Endothelial cell of umbilical vein (primary cell): ENCODE results near the gene SMIM41. TPM values are rescaled to one million over a fixed set of nuclear protein-coding genes. Genes with fewer than 3 reads are reported as not detected.

Experiments
- BruUV-seq: library from RNA; stranded (reverse); fragments of 400-500 nt; replicated peaks from 2 replicates; lab custom pipeline; 2021; lab: Mats Ljungman, UMichigan
- CTCF ChIA-PET: fragments of 300-600, 350-600 bp; sonication (Branson Sonifier 250); formaldehyde crosslinking; loops from one replicate; lab custom pipeline; 2021; ENCODE audit warnings: antibody characterized with exemption, inconsistent platforms; lab: Charles Lee
- POLR2A ChIA-PET: fragments of 300-600, 350-600 bp; sonication (Branson Sonifier 250); formaldehyde crosslinking; loops from one replicate; lab custom pipeline; 2021; ENCODE audit warnings: antibody characterized with exemption, inconsistent platforms; lab: Charles Lee
- DNase-seq: peaks from one replicate; pipeline ENCODE4 v3.0.0-alpha.2; 2011; ENCODE audit warnings: low read depth, low spot score
- FAIRE-seq: peaks from 2 replicates; lab custom pipeline; 2011; peaks lifted over from hg19 to GRCh38; lab: Jason Lieb, UNC
- H2AFZ ChIP-seq: 2 replicates; pipeline ENCODE4 v1.6.0; 2012; ENCODE audit warnings: low read depth, low read length, control low read depth, inconsistent platforms
- H3K27ac ChIP-seq: 2 replicates; pipeline ENCODE4 v1.5.1; 2011; ENCODE audit warnings: low read depth, mild to moderate bottlenecking, control low read depth, low read length, moderate library complexity; ENCODE audit not compliant: insufficient read depth
- H3K27me3 ChIP-seq, 2 experiments: 2 replicates each; pipeline versions ENCODE4 v1.6.0 to v1.6.1; 2011; ENCODE audit warnings: low read length in 2 of 2, mixed read lengths in 1 of 2; ENCODE audit not compliant: control insufficient read depth in 2 of 2, insufficient read depth in 2 of 2
- H3K36me3 ChIP-seq, 2 experiments: 2 replicates in 1 of 2; 3 replicates in 1 of 2; pipeline ENCODE4 v1.5.1; 2011; ENCODE audit warnings: low read length in 2 of 2, mild to moderate bottlenecking in 1 of 2, moderate library complexity in 1 of 2; ENCODE audit not compliant: control insufficient read depth in 2 of 2, insufficient read depth in 2 of 2; ENCODE audit errors: extremely low read depth in 1 of 2
- H3K4me1 ChIP-seq: 3 replicates; pipeline ENCODE4 v1.5.1; 2011; ENCODE audit warnings: mild to moderate bottlenecking, low read length; ENCODE audit not compliant: control insufficient read depth, insufficient read depth; ENCODE audit errors: extremely low read depth
- H3K4me2 ChIP-seq: 2 replicates; pipeline ENCODE4 v1.6.1; 2011; ENCODE audit warnings: low read length, control low read depth, mixed read lengths; ENCODE audit not compliant: insufficient read depth
- H3K4me3 ChIP-seq, 3 experiments: fragments of 200-600 bp in 1 of 3; sonication (generic), shearing (Covaris generic) in 1 of 3; replicated peaks in 1 of 3; 2 replicates each; pipeline ENCODE4 v1.5.1; 2011 to 2016; ENCODE audit warnings: control low read depth in 3 of 3, low read length in 3 of 3, mild to moderate bottlenecking in 2 of 3, inconsistent platforms in 1 of 3, low read depth in 1 of 3, moderate library complexity in 1 of 3; ENCODE audit not compliant: insufficient read depth in 1 of 3
- H3K79me2 ChIP-seq: 2 replicates; pipeline ENCODE4 v1.6.0; 2012; ENCODE audit warnings: low read length, inconsistent platforms; ENCODE audit not compliant: control insufficient read depth, insufficient read depth
- H3K9ac ChIP-seq: replicated peaks from 2 replicates; pipeline ENCODE3; 2011; ENCODE audit warnings: low read length, control low read depth; ENCODE audit not compliant: insufficient read depth; ENCODE audit errors: extremely low read depth
- H3K9me1 ChIP-seq: replicated peaks from 3 replicates; pipeline ENCODE4 v1.6.0; 2011; ENCODE audit warnings: mild to moderate bottlenecking, low read length; ENCODE audit not compliant: control insufficient read depth, insufficient read depth; ENCODE audit errors: extremely low read depth
- H3K9me3 ChIP-seq: replicated peaks from 2 replicates; pipeline ENCODE4 v1.5.1; 2012; ENCODE audit warnings: low read length, inconsistent platforms; ENCODE audit not compliant: control insufficient read depth, insufficient read depth
- H4K20me1 ChIP-seq: replicated peaks from 2 replicates; pipeline ENCODE3; 2011; ENCODE audit warnings: mild to moderate bottlenecking, low read length; ENCODE audit not compliant: control insufficient read depth, insufficient read depth; ENCODE audit errors: extremely low read depth
- CTCF ChIP-seq, 2 donors: IDR thresholded peaks; 1 replicate in 1 of 2; 2 replicates in 1 of 2; pipeline ENCODE4 v1.5.1; 2011; ENCODE audit warnings: low read length in 2 of 2, mild to moderate bottlenecking in 2 of 2, moderate library complexity in 2 of 2, control low read depth in 1 of 2, inconsistent platforms in 1 of 2, low read depth in 1 of 2; ENCODE audit not compliant: insufficient read depth in 1 of 2; ENCODE audit errors: extremely low read depth in 1 of 2
- EZH2 ChIP-seq: IDR thresholded peaks from 2 replicates; pipeline ENCODE4 v1.6.1; 2012; ENCODE audit warnings: borderline replicate concordance, low read depth, mild to moderate bottlenecking, moderate library complexity, low read length, inconsistent platforms; ENCODE audit not compliant: severe bottlenecking
- FOS ChIP-seq: IDR thresholded peaks from 2 replicates; pipeline ENCODE4 v1.6.1; 2011; ENCODE audit warnings: mild to moderate bottlenecking, low read length, moderate library complexity, borderline replicate concordance; ENCODE audit not compliant: insufficient read depth
- GATA2 ChIP-seq: IDR thresholded peaks from 2 replicates; pipeline ENCODE4 v1.7.0; 2011; ENCODE audit warnings: low read depth, mild to moderate bottlenecking, moderate library complexity, mixed read lengths, low read length; ENCODE audit not compliant: insufficient read length, insufficient read depth
- JUN ChIP-seq: IDR thresholded peaks from 2 replicates; pipeline ENCODE4 v1.6.1; 2011; ENCODE audit warnings: borderline replicate concordance, low read depth; ENCODE audit not compliant: insufficient read length, insufficient read depth
- MAX ChIP-seq: IDR thresholded peaks from 2 replicates; pipeline ENCODE4 v1.6.1; 2011; ENCODE audit not compliant: insufficient read depth, insufficient read length
- MYC ChIP-seq: IDR thresholded peaks from one replicate; pipeline ENCODE4 v1.6.1; 2011; ENCODE audit warnings: mild to moderate bottlenecking, low read depth, low read length
- POLR2A ChIP-seq: IDR thresholded peaks from 2 replicates; pipeline ENCODE4 v1.6.1; 2012; ENCODE audit warnings: low read depth, mild to moderate bottlenecking, control low read depth, low read length
- POLR2AphosphoS5 ChIP-seq: IDR thresholded peaks from 2 replicates; pipeline ENCODE4 v1.6.1; 2012; ENCODE audit warnings: low read depth, mild to moderate bottlenecking, control low read depth, low read length, moderate library complexity; ENCODE audit not compliant: insufficient read depth
- dilution Hi-C: fragments of 300-500 bp; cut with MboI; formaldehyde crosslinking; loops from one replicate; pipeline ENCODE4 v1.15.0; 2019; ENCODE audit warnings: low sequenced_read_pairs; ENCODE audit not compliant: extremely low pct_ligation_motif_present
- intact Hi-C: fragments of 100-400 bp; cut with micrococcal nuclease; formaldehyde crosslinking; loops from one replicate; pipeline ENCODE4 v1.10.0; 2022
- polyA plus RNA-seq, 4 experiments: library from polyadenylated mRNA; depleted of rRNA in 3 of 4; stranded (reverse) in 3 of 4; unstranded in 1 of 4; fragments of >200 nt; gene quantifications; 2 replicates each; pipeline versions ENCODE4 v1.2.1 to v1.2.3, GENCODE V29; 2011 to 2012; ENCODE audit warnings: missing spikeins in 1 of 4
- total RNA-seq: library from RNA; stranded (reverse); gene quantifications from 2 replicates; pipeline ENCODE4 v1.2.3, GENCODE V29; 2021

The SMIM41 gene
- total and polyA plus RNA-seq, 2 donors (not counting 3 experiments of a cell fraction or from before 2014, with no cell fraction given): not detected

- Histone ChIP-seq H3K27me3 (no peaks in the 10 kb centered on the region), H3K4me2 (no peak overlapping the region), H3K4me1 (peaks cover 23% of the 10 kb centered on the region), H2AFZ (peak overlapping the region; percentile 2), H3K27ac (peak overlapping the region; percentile 98), H3K79me2 (no peaks in the 10 kb centered on the region), H4K20me1 (no peaks in the 10 kb centered on the region), H3K9me3 (no peaks in the 10 kb centered on the region), H3K9me1 (no peaks in the 10 kb centered on the region), H3K9ac (peak overlapping the region; percentile 87), H3K4me3 (no peak overlapping the region), H3K36me3 (no peaks in the 10 kb centered on the region)
- ChIA-PET CTCF (interaction anchor here (0.6 to 2.4 kb wide), 27 partner anchors 9 to 860 kb away, joined by 3 to 23 read pairs (median 4); partner anchors contain the start of gene KRT80), POLR2A (interaction anchor here (0.6 to 1.0 kb wide), 3 partner anchors 122 to 785 kb away, joined by 3 to 10 read pairs (median 6); no protein-coding TSS in a partner anchor)
- dilution Hi-C loops: no loop called here
- FAIRE-seq (peak; percentile 98), DNase-seq (peak; percentile 91)
- intact Hi-C loops: loop anchor here (1.0 kb wide), 1 partner anchor 21 kb away; no protein-coding TSS in a partner anchor
- TSS peak; percentile 96 for BruUV-seq
- TF ChIP-seq POLR2A (peak; percentile 65), FOS (peak; percentile 95), POLR2AphosphoS5 (peak; percentile 94), EZH2 (no peak), JUN (peak; percentile 46)
Observed at GRCh38 chr12:52147367-52147963, 68.0 kb downstream of the SMIM41 start.

GRCh38 chr12:52147964-52148463 lies 68.5 kb downstream of the SMIM41 start:
- intact Hi-C loops (loop anchor here (1.0 kb wide), 1 partner anchor 22 kb away; no protein-coding TSS in a partner anchor), dilution Hi-C loops (no loop called here)
- H3K27ac ChIP-seq: peak overlapping the region; percentile 98
- H3K9me1 ChIP-seq: no peaks in the 10 kb centered on the region
- no TSS peak for BruUV-seq
- H3K9me3 ChIP-seq: no peaks in the 10 kb centered on the region
- ChIA-PET POLR2A (interaction anchor here (1.0 kb wide), 1 partner anchor 123 kb away, joined by 3 read pairs; no protein-coding TSS in a partner anchor), CTCF (interaction anchor here (0.9 to 2.4 kb wide), 14 partner anchors 8 to 732 kb away, joined by 3 to 23 read pairs (median 6); no protein-coding TSS in a partner anchor)
- no peaks in the 10 kb centered on the region for H4K20me1 ChIP-seq
- no peak overlapping the region for H2AFZ ChIP-seq
- peak overlapping the region; percentile 67 for H3K9ac ChIP-seq
- no peaks in the 10 kb centered on the region for H3K79me2 ChIP-seq
- H3K4me1 ChIP-seq: peaks cover 25% of the 10 kb centered on the region
- no peak overlapping the region for H3K4me2 ChIP-seq
- no peak overlapping the region for H3K4me3 ChIP-seq
- no peak for TF ChIP-seq POLR2A
- TF ChIP-seq MAX: no peak
- no peak for TF ChIP-seq FOS
- TF ChIP-seq MYC: no peak
- TF ChIP-seq GATA2: no peak
- TF ChIP-seq CTCF (IDR thresholded peaks at IDR 0.05; ENCODE audit: extremely low read depth in 1 of 2, insufficient read depth in 1 of 2, low read depth in 1 of 2, low read length in 2 of 2): no peak
- no peak for TF ChIP-seq JUN
- no peak for TF ChIP-seq POLR2AphosphoS5
- no peak for TF ChIP-seq EZH2
- H3K27me3 ChIP-seq: no peaks in the 10 kb centered on the region
- H3K36me3 ChIP-seq: no peaks in the 10 kb centered on the region
- DNase-seq (no peak), FAIRE-seq (no peak)
